ENCODE measurements around the gene JMJD4.
A peak's percentile ranks its signal among the peaks of the same experiment; 100 is the strongest.

The JMJD4 gene

DNA sequence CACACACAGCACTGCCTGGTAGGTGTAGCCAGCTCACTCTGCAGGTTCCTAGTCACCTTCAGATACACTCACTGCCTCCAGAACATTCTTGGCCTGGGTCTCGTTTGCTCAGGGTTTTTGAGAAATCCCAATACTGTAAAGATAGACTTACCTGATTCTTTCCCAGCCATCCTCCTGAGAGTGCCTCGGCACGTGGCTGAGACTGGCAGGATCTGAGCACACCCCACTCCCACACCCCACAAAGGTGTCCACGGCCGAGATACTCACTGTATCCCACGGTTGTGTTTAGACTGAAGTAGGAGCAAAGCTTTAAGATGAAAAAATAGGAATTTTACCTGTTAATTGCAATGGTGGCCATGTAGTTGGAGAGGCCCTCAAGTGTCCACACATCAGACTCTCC lies 33.5 kb upstream of the JMJD4 start:
- DNase-seq (ENCODE audit: low read depth): no peak

DNA sequence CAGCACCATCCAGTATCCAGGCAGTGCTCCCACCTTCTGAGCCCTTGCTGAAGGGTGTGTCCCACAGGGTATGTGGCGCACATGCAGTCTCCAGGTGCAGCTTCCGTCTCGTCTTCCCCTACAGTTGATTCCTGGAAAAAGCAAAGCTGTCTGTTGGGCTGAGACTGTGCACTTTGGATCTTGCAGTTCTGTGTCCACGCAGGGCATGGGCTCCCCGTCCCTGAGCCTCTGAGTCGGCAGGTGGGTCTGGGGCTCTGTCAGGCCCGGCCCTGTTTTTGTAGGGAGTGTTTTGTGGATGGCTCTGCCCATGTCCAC lies 33.0 kb upstream of the JMJD4 start:
- no peak for DNase-seq (ENCODE audit: low read depth)

DNA sequence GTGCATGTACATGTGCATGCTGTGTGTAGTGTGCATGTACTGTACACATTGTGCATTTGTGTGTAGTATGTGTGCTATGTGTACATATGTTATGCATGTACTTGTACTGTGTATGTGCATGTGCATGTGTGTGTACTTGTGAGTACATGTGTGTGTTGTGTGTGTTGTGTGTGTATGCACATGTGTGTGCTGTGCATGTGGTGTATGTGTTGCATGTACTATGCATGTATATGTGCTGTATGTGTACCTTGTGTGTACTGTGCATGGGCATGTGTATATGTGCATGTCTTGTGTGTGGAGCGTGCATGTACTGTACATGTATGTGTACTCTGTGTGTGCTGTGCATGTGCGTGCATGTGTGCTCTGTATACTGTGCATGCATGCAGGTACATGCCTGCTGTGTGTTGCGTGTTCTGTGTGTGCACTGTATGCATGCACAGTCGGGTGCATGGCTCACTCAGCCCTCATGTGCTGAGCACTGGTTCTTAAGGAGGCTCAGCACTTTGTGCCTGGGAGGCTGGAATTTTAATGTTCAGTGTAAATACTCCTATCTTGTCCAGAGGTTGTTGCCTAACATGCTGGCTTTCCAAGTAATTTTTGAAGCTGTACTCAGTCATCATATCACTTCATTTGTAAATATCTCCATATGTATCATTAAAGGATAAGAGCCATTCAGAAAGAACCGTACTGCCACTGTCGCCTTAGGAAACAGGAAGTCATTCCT lies 32.5 kb upstream of the JMJD4 start:
- no peak for DNase-seq (ENCODE audit: low read depth)

- DNase-seq (ENCODE audit: low read depth): no peak
Observed at GRCh38 chr1:227766653-227767277, 31.7 kb upstream of the JMJD4 start.

DNA sequence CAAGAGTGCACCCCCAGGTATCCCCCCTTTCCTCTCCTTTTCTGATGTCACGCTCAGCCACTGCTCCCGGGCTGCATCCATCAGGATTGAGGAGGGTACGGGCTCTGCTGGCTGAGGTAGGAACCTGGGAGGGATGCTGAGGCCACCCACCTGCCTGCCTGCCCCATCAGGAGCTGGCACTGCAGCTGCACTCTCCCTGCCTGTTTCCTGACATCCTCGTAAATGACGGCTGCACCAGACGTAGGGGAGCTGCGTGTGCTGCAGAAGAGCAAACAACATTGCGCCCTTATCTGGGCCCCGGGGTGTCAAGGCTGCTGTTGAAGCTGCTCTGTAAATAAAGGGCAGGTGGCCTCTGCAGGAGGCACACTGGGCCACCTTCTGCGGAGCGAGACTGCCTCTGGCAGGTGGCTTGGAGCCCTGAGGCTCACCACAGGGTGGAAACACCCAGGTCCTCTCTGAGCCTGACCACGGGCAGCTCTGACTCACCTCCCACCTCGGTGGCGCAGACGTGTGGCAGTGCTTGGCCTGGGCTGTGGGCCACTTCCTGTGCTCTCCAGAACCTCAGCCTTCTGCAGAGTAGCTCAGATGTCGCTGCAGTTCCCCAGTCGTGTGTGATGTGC lies 31.0 kb upstream of the JMJD4 start:
- DNase-seq (ENCODE audit: low read depth): peak; percentile 33

DNA sequence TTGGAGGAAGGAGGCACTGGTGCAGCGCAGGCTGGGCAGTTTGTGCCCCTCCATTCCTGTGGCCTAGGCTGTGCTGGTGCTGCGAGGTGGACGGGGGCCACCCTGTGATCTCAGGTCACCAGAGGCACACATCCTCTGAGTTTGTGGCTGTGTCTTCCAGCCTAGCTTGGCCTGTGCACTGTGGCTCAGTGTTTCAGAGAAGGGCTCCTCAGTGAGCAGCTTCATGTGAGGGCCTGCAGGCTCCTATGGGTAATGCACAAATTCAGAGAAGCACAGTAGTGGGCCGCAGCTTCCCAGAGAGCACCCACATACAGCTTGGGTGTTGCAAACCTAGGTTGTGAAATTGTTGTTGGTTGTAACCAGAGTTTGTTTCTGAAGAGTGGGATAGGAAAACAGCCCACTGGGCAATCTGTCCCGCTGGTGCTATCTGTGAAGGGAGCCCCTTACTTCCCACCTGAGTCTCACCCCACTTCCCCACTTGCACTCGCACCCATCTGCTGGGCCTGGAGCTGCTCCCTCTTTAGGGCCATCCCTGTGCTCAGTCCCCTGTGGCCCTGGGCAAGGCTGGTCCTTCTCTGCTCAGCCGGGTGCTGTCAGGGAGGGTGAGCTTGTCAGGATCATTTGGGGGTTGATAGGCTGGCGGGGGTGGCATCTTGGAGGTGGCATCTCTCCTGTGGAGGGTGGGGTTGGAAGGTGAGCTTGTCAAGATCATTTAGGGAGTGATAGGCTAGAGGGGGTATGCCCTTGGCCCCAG lies 30.3 kb upstream of the JMJD4 start:
- no peak for DNase-seq (ENCODE audit: low read depth)

GRCh38 chr1:227764019-227764391 lies 28.9 kb upstream of the JMJD4 start:
- DNase-seq (ENCODE audit: low read depth): no peak

GRCh38 chr1:227763246-227764018 lies 28.3 kb upstream of the JMJD4 start:
- DNase-seq (ENCODE audit: low read depth): no peak

DNA sequence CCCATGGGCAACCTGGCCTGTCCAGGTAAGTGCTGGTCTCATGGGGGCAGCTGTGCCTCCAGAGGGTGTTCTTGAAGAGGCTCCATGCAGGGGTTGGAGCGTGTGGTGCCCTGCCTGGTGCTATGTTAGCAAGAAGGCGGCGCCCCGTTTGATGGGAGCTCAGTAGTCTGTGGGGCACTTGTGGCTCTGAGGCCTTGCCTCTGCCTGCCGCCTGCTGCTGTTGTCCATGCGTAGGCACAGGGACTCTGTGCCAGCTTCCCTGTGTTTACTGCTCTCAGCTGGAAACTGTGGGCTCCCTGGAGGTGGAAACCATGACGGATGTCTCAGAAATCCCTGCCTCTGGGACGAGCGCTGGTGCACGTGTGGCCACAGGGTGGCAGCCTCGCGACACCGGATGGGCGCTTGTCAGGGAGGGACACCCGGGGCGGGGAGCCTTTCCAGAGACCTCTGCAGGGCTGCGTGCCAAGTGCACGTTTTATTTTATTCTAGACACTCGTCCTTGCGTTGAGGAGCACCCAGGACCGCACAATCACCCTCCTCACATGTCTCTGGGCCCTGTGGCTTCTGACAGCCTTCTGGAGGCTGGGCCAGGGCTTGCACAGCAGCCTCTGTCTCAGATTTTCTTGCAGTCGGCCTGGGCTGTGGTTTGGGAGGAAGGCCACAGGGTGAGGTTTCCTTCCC lies 27.3 kb upstream of the JMJD4 start:
- peak; percentile 75 for DNase-seq (ENCODE audit: low read depth)

DNA sequence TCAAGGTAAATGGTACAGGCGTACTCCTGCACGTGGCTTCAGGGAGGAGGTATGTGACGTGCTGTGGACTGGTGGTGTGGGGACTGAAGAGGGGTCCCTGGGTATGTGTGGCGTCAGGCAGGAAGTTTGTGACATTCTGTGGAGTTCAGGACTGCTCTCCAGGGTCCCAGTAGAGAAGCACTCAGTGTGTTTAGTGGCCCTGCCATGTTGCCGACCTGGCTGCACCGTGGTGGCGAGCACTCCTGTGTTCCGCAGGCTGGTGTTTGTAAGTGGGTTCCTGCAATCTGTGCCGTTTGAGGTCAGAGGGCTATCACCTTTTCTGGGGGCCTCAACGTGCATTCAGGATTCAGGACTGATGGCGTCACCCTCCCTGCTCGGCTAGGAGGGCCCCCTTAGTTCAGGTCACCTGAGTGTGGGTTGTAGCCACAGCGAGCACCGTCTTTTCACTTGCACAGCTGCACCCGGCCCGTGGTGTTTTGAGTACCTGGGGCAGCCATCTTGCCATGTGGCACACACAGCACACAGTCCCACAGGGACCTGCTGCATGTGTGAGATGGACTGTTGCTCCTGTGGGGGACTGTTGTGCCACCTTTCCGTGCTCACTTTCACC lies 26.6 kb upstream of the JMJD4 start:
- DNase-seq (ENCODE audit: low read depth): no peak

- no peak for DNase-seq (ENCODE audit: low read depth)
Observed at GRCh38 chr1:227760377-227760776, 25.3 kb upstream of the JMJD4 start.

GRCh38 chr1:227759341-227760300 lies 24.5 kb upstream of the JMJD4 start:
- DNase-seq (ENCODE audit: low read depth): no peak

GRCh38 chr1:227758366-227758765 lies 23.3 kb upstream of the JMJD4 start:
- no peak for DNase-seq (ENCODE audit: low read depth)

- no peak for DNase-seq (ENCODE audit: low read depth)
Observed at GRCh38 chr1:227757781-227758180, 22.7 kb upstream of the JMJD4 start.

- DNase-seq (ENCODE audit: low read depth): no peak
Observed at GRCh38 chr1:227756172-227756959, 21.3 kb upstream of the JMJD4 start.

GRCh38 chr1:227754958-227755357 lies 19.9 kb upstream of the JMJD4 start:
- DNase-seq (ENCODE audit: low read depth): no peak

- no peak for DNase-seq (ENCODE audit: low read depth)
Observed at GRCh38 chr1:227753999-227754711, 19.1 kb upstream of the JMJD4 start.

- DNase-seq (ENCODE audit: low read depth): no peak
Observed at GRCh38 chr1:227749916-227750710, 15.0 kb upstream of the JMJD4 start.
